Measurements from ENCODE around the gene POU3F3. TPM values are rescaled to one million over a fixed set of nuclear protein-coding genes. Genes with fewer than 3 reads are reported as not detected.

Gene POU3F3
- total RNA-seq, 1 donor from 2014 or later = not detected

DNA sequence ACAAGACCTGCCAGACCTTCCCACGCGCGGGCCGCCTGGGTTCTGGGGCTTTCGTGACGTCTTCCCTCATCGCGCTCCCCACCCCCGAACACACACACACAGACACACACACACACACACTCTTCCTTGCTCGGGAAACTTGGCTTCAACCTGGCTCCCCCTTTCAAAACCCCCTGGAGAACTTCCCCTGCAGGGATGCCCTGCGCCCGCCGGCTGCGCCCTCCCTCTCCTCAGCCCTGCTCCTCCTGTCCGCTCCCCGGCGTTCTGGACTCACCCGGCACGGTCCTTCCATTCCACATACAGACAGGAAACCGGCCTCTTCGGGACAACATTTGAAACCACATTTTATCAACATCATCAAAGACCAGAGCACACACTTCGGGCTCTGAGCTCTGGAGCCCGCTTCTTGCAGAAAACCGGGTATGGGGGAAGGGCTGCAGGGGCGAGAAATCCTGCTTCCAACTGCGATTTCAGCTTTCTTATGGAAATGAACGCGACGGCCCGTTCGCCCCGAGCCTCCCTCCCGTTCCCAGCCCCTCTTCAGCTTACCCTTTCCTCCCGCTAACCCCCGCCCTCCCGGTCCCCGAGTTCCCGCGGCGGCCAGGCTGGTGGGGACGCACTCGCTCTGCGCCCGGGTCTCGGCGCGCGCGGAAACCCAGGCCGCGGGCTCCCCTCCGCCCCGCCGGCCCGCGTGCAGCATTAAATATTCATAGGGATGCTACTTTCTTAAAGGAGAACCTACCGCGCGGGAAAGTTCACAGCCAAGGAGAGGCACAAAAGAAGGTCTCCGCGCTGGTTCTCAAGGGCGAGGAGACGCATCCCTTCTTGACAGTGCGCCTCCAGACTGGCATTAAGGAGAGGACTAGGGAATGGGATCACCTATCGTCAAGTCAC is 18.3 kb downstream of the POU3F3 start:
- Histone ChIP-seq H3K27me3 (ENCODE audit: low read depth) (peaks cover 89% of the 10 kb centered on the region), H3K4me3 (peak overlapping the region; percentile 62), H3K36me3 (no peaks in the 10 kb centered on the region), H3K4me1 (peaks cover 18% of the 10 kb centered on the region), H3K27ac (no peak overlapping the region), H3K9me3 (no peaks in the 10 kb centered on the region)
- TF ChIP-seq, protein P1, sequence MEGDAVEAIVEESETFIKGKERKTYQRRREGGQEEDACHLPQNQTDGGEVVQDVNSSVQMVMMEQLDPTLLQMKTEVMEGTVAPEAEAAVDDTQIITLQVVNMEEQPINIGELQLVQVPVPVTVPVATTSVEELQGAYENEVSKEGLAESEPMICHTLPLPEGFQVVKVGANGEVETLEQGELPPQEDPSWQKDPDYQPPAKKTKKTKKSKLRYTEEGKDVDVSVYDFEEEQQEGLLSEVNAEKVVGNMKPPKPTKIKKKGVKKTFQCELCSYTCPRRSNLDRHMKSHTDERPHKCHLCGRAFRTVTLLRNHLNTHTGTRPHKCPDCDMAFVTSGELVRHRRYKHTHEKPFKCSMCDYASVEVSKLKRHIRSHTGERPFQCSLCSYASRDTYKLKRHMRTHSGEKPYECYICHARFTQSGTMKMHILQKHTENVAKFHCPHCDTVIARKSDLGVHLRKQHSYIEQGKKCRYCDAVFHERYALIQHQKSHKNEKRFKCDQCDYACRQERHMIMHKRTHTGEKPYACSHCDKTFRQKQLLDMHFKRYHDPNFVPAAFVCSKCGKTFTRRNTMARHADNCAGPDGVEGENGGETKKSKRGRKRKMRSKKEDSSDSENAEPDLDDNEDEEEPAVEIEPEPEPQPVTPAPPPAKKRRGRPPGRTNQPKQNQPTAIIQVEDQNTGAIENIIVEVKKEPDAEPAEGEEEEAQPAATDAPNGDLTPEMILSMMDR (IDR thresholded peaks at IDR 0.05) = no peak
- intact Hi-C loops (cut with DNase I) = no loop called here
- no peak for DNase-seq
- ATAC-seq = no peak

DNA sequence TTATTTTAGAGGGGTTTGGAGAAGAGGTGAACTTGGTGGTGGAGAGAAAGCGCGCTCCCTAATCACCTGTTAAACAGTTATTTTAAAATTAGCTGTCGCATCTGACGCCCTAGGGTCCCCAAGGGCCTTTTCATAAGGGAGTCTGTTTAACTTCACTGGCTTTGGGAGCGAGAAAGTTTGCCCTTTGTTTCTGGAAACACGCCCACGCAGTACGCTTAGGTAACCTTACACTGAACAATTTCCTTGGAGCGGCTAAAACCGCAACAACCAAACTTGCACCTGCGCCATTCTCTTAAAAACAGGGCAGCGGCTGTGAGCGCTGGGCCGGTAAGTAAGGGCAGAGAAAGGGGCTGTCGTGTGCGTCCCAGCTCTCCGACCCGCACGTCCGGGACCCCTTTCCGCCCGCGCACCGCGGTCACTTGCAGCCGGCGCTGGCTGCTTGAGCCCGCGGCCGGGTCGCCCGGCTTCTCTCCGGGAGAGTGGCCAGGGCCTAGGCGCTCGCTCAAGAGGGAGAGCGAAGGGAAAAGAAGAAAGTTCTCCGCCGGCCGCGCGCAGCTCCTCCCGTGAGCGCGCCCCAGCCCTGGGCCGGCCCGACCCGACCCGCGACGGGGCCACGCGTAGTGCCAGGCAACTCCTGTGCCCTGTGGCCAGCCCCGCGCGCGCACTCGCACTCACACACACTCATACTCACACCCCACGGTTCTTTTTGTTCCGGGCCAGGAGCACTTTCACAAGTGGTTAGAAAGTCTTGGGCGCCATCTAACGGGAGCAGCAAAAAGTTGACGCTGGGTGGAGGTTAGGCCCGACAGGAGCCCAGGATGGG is 19.2 kb downstream of the POU3F3 start:
- Histone ChIP-seq H3K27ac (no peak overlapping the region), H3K27me3 (ENCODE audit: low read depth) (peaks cover 87% of the 10 kb centered on the region), H3K4me1 (peaks cover 18% of the 10 kb centered on the region), H3K4me3 (peak overlapping the region; percentile 62), H3K9me3 (no peaks in the 10 kb centered on the region), H3K36me3 (no peaks in the 10 kb centered on the region)
- intact Hi-C loops (cut with DNase I) = no loop called here
- ATAC-seq (peak; percentile 87 to 90), DNase-seq (peak; percentile 69)
- TF ChIP-seq, protein P1 (IDR thresholded peaks at IDR 0.05) = peak; percentile 52

DNA sequence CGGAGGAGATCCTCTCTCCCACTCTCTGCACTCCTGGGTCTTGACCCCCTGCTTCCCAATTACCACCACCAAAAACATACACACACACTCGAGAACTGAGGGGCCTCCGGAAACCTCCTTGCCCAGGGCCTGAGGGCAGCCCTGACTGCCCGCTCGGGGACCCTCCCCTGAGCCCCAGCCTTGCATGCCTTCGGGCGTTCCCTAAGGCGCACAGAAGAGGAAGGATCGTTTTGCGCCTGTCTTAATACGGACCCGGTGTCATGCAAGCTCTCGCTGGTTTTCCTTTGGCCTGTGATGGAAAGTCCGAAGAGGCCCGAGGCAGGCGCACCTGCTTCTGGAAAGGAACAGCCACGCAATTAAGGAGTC is 19.8 kb downstream of the POU3F3 start:
- Histone ChIP-seq H3K27ac (no peak overlapping the region), H3K36me3 (no peaks in the 10 kb centered on the region), H3K27me3 (ENCODE audit: low read depth) (peaks cover 87% of the 10 kb centered on the region), H3K9me3 (no peaks in the 10 kb centered on the region), H3K4me1 (peaks cover 18% of the 10 kb centered on the region), H3K4me3 (peak overlapping the region; percentile 62)
- ATAC-seq = no peak
- intact Hi-C loops (cut with DNase I) = no loop called here
- DNase-seq = no peak
- TF ChIP-seq, protein P1 (IDR thresholded peaks at IDR 0.05) = no peak

DNA sequence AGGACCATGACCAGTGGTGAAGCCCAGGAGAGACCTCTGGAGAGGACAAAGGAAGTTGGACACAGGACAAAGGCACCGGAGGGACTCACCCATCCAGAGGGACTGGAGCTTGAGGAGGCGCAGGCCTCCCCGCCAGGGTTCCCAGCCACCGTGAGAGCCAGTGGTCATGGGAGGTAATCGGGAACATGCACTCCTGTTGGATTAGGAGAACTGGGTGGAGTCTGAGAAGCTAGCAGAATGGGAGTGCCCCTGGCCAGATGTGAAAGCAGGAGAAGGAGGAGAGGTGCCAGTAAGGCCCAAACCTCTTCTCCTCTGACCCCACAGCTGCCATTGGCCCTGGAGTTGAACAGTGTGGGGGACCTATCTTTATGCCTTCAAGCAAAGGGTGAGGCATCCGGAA is 20.3 kb downstream of the POU3F3 start:
- H3K27ac ChIP-seq = no peak overlapping the region
- no peak for DNase-seq
- peaks cover 18% of the 10 kb centered on the region for H3K4me1 ChIP-seq
- H3K36me3 ChIP-seq = no peaks in the 10 kb centered on the region
- H3K9me3 ChIP-seq = no peaks in the 10 kb centered on the region
- H3K27me3 ChIP-seq (ENCODE audit: low read depth) = peaks cover 86% of the 10 kb centered on the region
- H3K4me3 ChIP-seq = no peak overlapping the region
- intact Hi-C loops (cut with DNase I) = no loop called here
- TF ChIP-seq, protein P1 (IDR thresholded peaks at IDR 0.05) = no peak
- no peak for ATAC-seq

DNA sequence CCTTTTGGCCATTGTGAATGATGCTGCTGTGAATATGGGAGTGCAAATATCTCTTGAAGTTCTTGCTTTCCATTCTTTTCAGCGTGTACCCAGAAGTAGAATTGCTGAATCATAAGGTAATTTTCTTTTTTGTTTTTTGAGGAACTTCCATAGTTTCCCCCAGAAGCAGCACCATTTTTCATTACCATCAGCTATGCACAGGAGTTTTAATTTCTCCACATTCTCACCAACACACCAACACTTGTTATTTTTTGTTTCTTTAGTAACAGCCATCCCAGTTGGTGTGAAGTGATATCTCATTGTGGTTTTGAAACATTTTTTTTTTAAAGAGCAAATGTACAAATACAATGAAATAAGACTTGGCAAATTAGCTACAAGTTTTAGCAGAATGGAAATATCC is 21.3 kb downstream of the POU3F3 start:
- H3K9me3 ChIP-seq = no peaks in the 10 kb centered on the region
- no peak for DNase-seq
- H3K27me3 ChIP-seq (ENCODE audit: low read depth) = peaks cover 83% of the 10 kb centered on the region
- intact Hi-C loops (cut with DNase I) = no loop called here
- H3K27ac ChIP-seq = no peak overlapping the region
- ATAC-seq = no peak
- TF ChIP-seq, protein P1 (IDR thresholded peaks at IDR 0.05) = no peak
- no peak overlapping the region for H3K4me3 ChIP-seq
- no peaks in the 10 kb centered on the region for H3K36me3 ChIP-seq
- H3K4me1 ChIP-seq = peaks cover 18% of the 10 kb centered on the region
